ENCODE results near the gene ZNF512.
"Not testable (repeated sequence)": the region's sequence is repeated elsewhere in the genome, so short reads cannot be mapped to it uniquely, and the experiment has no call there.

The ZNF512 gene, protein sequence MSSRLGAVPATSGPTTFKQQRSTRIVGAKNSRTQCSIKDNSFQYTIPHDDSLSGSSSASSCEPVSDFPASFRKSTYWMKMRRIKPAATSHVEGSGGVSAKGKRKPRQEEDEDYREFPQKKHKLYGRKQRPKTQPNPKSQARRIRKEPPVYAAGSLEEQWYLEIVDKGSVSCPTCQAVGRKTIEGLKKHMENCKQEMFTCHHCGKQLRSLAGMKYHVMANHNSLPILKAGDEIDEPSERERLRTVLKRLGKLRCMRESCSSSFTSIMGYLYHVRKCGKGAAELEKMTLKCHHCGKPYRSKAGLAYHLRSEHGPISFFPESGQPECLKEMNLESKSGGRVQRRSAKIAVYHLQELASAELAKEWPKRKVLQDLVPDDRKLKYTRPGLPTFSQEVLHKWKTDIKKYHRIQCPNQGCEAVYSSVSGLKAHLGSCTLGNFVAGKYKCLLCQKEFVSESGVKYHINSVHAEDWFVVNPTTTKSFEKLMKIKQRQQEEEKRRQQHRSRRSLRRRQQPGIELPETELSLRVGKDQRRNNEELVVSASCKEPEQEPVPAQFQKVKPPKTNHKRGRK

DNA sequence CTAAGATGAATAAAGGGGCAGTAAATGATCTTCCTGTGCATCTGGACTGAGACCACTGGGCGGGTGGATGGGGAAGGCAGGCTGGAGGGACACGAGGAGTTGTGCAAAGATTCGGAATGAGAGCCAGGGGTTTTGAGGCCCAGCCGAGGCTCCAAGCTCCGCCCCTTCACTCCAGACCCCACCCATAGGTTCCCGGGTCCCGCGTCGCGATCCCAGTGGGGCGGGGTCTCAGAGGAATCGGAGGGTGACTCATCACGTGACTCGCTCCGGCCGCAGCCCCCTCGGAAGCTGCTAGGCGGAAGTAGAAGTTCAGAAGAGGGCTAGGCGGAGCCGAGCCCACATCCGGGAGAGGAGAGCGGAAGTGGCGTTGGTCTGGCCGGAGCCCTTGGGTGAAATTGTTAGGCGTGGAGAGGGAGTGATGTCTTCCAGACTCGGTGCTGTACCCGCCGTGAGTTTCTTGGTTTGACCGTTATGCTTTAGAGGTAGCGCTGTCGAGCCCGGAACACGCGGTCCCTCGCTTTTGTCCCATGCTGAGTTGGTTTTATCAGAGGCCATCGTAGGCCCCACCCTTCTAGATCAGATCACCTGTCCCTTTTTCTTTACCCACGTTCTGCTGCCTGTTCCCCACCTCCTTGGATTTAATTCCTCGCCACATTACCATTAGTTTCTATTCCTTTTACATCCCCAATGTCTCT lies at the start of gene ZNF512:
TSS of gene ZNF512 (plus strand) at position 348 of the 695 bp plus-strand sequence. CDS start at position 419, 71 bp downstream.
- peak; percentile 71 for DNase-seq (ENCODE audit: low read depth)

- DNase-seq (ENCODE audit: low read depth), result no peak
Measured at GRCh38 chr2:27537287-27537686, 45.6 kb upstream of the ZNF512 start.

DNA sequence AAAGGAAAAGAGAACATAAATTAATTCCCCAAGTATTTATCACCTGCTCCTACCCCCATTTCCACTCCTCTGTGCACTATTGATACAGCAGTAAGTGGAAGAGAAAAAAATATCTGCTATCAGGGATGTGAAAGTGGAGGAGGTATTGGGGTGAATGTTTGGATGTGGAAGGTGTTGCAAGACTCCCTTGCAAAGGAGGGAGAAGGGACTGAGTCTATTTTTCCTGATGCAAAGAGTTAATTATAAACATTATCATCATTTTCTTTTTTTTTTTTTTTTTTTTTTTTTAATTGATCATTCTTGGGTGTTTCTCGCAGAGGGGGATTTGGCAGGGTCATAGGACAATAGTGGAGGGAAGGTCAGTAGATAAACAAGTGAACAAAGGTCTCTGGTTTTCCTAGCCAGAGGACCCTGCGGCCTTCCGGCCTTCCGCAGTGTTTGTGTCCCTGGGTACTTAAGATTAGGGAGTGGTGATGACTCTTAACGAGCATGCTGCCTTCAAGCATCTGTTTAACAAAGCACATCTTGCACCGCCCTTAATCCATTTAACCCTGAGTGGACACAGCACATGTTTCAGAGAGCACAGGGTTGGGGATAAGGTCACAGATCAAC lies 43.9 kb upstream of the ZNF512 start:
- not testable (repeated sequence) for DNase-seq (ENCODE audit: low read depth)

DNA sequence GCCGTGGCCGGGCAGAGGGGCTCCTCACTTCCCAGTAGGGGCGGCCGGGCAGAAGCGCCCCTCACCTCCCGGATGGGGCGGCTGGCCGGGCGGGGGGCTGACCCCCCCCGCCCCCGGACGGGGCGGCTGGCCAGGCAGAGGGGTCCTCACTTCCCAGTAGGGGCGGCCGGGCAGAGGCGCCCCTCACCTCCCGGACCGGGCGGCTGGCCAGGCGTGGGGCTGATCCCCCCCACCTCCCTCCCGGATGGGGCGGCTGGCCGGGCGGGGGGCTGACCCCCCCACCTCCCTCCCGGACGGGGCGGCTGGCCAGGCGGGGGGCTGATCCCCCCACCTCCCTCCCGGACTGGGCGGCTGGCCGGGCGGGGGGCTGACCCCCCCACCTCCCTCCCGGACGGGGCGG lies 43.2 kb upstream of the ZNF512 start:
- not testable (repeated sequence) for DNase-seq (ENCODE audit: low read depth)

GRCh38 chr2:27544143-27544821 lies 38.6 kb upstream of the ZNF512 start:
- DNase-seq (ENCODE audit: low read depth), result no peak

DNA sequence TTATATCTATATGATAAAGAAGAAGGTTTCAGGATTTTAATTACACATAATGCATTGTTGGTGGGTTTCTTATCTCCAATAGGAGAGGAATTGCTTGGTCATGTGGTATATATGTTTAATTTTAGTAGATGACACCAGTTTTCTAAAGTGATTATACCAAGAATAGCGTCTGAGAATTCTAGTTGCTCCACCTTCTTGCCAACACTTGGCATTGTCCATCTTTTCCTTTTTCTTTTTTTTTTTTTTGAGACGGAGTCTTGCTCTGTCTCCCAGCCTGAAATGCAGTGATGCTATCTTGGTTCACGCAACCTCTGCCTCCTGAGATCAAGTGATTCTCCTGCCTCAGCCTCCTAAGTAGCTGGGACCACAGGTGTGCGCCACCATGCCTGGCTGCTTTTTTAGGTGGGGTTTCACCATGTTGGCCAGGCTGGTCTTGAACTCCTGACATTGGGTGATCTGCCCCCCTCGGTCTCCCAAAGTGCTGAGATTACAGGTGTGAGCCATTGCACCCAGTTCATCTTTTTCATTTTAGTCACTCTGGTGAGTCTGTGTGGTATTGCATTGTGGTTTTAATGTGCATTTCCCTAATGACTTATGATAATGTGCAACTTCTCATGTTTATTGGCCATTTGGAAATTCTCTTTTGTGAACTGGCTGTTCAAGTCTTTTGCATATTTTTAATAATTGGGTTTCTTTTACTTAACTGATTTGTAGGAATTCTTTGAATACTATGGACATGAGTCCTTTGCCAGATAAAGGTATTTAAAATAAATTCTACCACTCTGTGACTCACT lies 37.3 kb upstream of the ZNF512 start:
- no peak for DNase-seq (ENCODE audit: low read depth)

DNA sequence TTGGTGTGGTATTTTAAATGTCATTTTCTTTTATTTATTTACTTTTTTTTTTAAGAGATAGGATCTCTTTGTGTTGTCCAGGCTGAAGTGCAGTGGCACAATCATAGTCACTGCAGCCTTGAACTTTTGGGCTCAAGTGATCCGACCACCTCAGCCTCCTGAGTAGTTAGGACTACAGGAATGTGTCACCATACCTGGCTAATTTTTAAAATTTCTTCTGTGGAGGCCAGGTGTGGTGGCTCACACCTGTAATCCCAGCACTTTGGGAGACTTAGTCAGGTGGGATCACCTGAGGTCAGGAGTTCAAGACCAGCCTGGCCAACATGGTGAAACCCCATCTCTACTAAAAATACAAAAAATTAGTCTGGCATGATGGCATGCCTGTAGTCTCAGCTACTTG lies 33.5 kb upstream of the ZNF512 start:
- DNase-seq (ENCODE audit: low read depth), result no peak

- DNase-seq (ENCODE audit: low read depth), result no peak
Measured at GRCh38 chr2:27551514-27551913, 31.3 kb upstream of the ZNF512 start.

DNA sequence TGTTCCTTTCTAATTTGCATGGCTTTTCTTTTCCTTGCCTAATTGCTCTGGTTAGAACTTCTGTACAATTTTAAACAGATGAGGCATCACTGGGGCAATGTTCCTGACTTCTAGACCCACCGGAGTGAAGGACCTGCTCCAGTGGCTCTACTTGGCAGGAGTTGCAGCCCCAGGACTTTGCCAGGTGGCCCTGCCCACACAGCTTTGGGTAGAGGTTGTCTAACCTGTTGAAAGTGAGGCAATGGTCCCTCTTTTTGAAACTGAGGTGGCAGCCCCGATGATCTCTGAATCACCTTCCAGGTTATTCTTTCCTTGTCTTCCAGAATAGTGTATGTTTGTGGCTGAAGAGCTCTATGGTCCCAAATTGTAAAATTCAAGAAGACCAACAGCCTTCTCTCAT lies 29.9 kb upstream of the ZNF512 start:
- DNase-seq (ENCODE audit: low read depth), result no peak

DNA sequence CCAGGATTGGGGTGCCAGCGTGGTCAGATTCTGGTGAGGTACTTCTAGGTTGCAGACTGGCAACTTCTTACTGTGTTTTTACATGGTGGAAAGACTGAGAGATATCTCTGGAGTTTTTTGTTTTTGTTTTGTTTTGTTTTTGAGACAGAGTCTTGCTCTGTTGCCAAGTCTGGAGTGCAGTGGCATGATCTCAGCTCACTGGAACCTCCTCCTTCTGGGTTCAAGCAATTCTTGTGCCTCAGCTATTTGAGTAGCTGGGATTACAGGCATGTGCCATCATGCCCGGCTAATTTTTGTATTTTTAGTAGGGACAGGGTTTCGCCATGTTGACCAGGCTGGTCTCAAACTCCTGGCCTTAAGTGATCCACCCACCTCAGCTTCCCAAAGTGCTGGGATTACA lies 28.4 kb upstream of the ZNF512 start:
- not testable (repeated sequence) for DNase-seq (ENCODE audit: low read depth)

GRCh38 chr2:27559228-27559627 lies 23.6 kb upstream of the ZNF512 start:
- DNase-seq (ENCODE audit: low read depth), result no peak

- DNase-seq (ENCODE audit: low read depth), result no peak
Measured at GRCh38 chr2:27561060-27561459, 21.8 kb upstream of the ZNF512 start.

GRCh38 chr2:27566628-27567027 lies 16.2 kb upstream of the ZNF512 start:
- DNase-seq (ENCODE audit: low read depth), result no peak

DNA sequence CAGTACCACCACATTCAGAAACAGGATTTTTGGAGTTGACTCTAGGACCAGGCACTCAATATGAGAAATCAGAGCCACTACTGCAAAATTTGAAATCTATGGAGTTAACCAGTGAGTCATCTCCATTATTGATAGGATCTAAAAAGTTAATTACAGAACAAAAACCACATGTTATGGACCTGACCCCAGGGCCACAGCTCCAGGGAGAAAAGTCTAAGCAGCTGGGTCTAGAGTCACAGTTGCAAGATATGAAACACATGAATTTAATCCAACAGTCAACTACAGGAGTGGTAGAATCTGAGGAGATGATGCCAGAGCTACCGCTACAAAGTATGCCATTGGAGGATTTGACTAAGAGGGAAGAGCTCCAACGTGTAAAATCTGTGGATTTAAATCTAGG lies 13.4 kb upstream of the ZNF512 start:
- DNase-seq (ENCODE audit: low read depth), result no peak

DNA sequence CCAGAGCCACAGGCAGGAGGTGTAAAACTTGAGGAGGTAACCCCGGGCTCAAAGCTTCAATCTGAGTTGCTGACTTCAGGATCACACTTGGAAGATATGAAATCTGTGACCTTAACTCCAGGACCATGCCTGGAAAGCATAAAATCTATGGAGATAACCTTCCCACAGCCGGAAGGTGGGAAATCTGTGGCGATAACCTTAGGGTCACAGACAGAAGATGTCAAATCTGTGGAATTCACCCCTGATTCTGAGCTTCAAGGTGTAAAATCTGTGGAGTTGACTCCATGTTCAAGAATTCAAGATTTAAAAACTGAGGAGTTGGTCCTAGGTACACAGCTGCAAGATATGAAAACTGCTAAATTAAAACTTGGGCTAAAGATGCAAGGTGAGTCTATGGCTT lies 11.6 kb upstream of the ZNF512 start:
- no peak for DNase-seq (ENCODE audit: low read depth)

- no peak for DNase-seq (ENCODE audit: low read depth)
Measured at GRCh38 chr2:27571681-27572080, 11.2 kb upstream of the ZNF512 start.

GRCh38 chr2:27572439-27572838 lies 10.4 kb upstream of the ZNF512 start:
- no peak for DNase-seq (ENCODE audit: low read depth)

DNA sequence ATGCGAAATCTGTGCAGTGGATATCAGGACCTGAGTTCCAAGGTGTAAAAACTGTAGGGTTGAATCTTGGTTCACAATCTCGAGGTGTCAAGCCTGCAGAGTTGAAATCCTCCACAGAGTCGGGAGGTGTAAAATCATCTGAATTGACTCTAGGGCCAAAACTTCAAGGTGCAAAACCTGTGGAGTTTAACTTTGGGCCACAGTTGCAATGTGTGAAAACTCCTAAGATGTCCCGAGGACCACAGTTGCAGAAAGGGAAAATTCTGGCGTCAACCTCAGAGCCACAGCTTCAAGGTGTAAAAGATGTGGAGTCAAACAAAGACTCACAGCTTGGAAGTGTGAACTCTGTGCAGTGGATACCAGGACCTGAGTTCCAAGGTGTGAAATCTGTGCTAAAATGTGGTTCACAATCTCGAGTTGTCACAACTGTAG lies 9.8 kb upstream of the ZNF512 start:
- DNase-seq (ENCODE audit: low read depth), result no peak

GRCh38 chr2:27573452-27573851 lies 9.4 kb upstream of the ZNF512 start:
- no peak for DNase-seq (ENCODE audit: low read depth)

GRCh38 chr2:27581417-27582128 lies 1.3 kb upstream of the ZNF512 start:
- no peak for DNase-seq (ENCODE audit: low read depth)
